H9 (cell line): ENCODE measurements around the gene TMPRSS9. TPM values are rescaled to one million over a fixed set of nuclear protein-coding genes. Genes with fewer than 3 reads are reported as not detected.

ENCODE experiments used
- DNase-seq: peaks from one replicate; pipeline ENCODE4 v3.0.0-alpha.2; 2017
- H2AFZ ChIP-seq: one replicate; pipeline ENCODE4 v1.6.1; 2013; ENCODE audit warnings: mild to moderate bottlenecking, low read length, control low read depth, moderate library complexity
- H2AK5ac ChIP-seq: 2 replicates; pipeline ENCODE4 v1.6.1; 2013; ENCODE audit warnings: low read length, control low read depth, mixed read lengths; ENCODE audit not compliant: insufficient read length
- H2BK120ac ChIP-seq: one replicate; pipeline ENCODE4 v1.6.1; 2013; ENCODE audit warnings: low read depth, mild to moderate bottlenecking, low read length, control low read depth, inconsistent platforms; ENCODE audit not compliant: poor library complexity, severe bottlenecking
- H2BK12ac ChIP-seq: 2 replicates; pipeline ENCODE4 v1.6.1; 2013; ENCODE audit warnings: low read length, control low read depth, mixed read lengths, low read depth; ENCODE audit not compliant: insufficient read length
- H2BK15ac ChIP-seq: 2 replicates; pipeline ENCODE4 v1.6.1; 2013; ENCODE audit warnings: low read depth, low read length, control low read depth
- H2BK20ac ChIP-seq: one replicate; pipeline ENCODE4 v1.6.1; 2013; ENCODE audit warnings: low read depth, mild to moderate bottlenecking, low read length, control low read depth, inconsistent platforms; ENCODE audit not compliant: poor library complexity, severe bottlenecking
- H2BK5ac ChIP-seq: 2 replicates; pipeline ENCODE4 v1.6.1; 2013; ENCODE audit warnings: low read length, control low read depth, mixed read lengths; ENCODE audit not compliant: insufficient read length
- H3K14ac ChIP-seq: 2 replicates; pipeline ENCODE4 v1.6.1; 2013; ENCODE audit warnings: low read length, control low read depth; ENCODE audit not compliant: insufficient read depth
- H3K18ac ChIP-seq: 2 replicates; pipeline ENCODE4 v1.6.1; 2013; ENCODE audit warnings: low read depth, mild to moderate bottlenecking, mixed read lengths, low read length, control low read depth; ENCODE audit not compliant: insufficient read length
- H3K23ac ChIP-seq: 2 replicates; pipeline ENCODE4 v1.6.1; 2013; ENCODE audit warnings: low read length, control low read depth, mixed read lengths, low read depth; ENCODE audit not compliant: insufficient read length
- H3K23me2 ChIP-seq: 2 replicates; pipeline ENCODE4 v1.6.1; 2013; ENCODE audit warnings: low read depth, mild to moderate bottlenecking, mixed read lengths, low read length, control low read depth; ENCODE audit not compliant: insufficient read length, poor library complexity, severe bottlenecking
- H3K27ac ChIP-seq: 2 replicates; pipeline ENCODE4 v1.5.1; 2013; ENCODE audit warnings: low read length, control low read depth, mixed read lengths, low read depth; ENCODE audit not compliant: insufficient read length
- H3K27me3 ChIP-seq: 2 replicates; pipeline ENCODE4 v1.6.1; 2013; ENCODE audit warnings: low read length, control low read depth, inconsistent platforms; ENCODE audit not compliant: insufficient read depth
- H3K4ac ChIP-seq: 2 replicates; pipeline ENCODE4 v1.6.1; 2013; ENCODE audit warnings: low read depth, mild to moderate bottlenecking, control low read depth, inconsistent platforms, low read length, moderate library complexity
- H3K4me1 ChIP-seq: 2 replicates; pipeline ENCODE4 v1.6.1; 2013; ENCODE audit warnings: low read length, control low read depth, inconsistent platforms; ENCODE audit not compliant: insufficient read depth
- H3K4me2 ChIP-seq: 2 replicates; pipeline ENCODE4 v1.6.1; 2013; ENCODE audit warnings: low read length, control low read depth, mixed read lengths; ENCODE audit not compliant: insufficient read length, insufficient read depth
- H3K56ac ChIP-seq: 2 replicates; pipeline ENCODE4 v1.6.1; 2013; ENCODE audit warnings: low read depth, mild to moderate bottlenecking, mixed read lengths, low read length, control low read depth; ENCODE audit not compliant: insufficient read length
- H3K79me1 ChIP-seq: 2 replicates; pipeline ENCODE4 v1.6.1; 2013; ENCODE audit warnings: low read depth, mild to moderate bottlenecking, moderate library complexity, low read length, control low read depth, inconsistent platforms; ENCODE audit not compliant: insufficient read depth, poor library complexity, severe bottlenecking
- H3K79me2 ChIP-seq: 2 replicates; pipeline ENCODE4 v1.6.1; 2013; ENCODE audit warnings: low read length, control low read depth, inconsistent platforms; ENCODE audit not compliant: insufficient read depth
- H3K9ac ChIP-seq: 2 replicates; pipeline ENCODE4 v1.6.1; 2013; ENCODE audit warnings: low read length, control low read depth, mixed read lengths; ENCODE audit not compliant: insufficient read length; ENCODE audit errors: extremely low read depth
- H3K9me3 ChIP-seq: one replicate; pipeline ENCODE4 v1.6.1; 2013; ENCODE audit warnings: low read depth, low read length, inconsistent platforms; ENCODE audit not compliant: control insufficient read depth
- H3T11ph ChIP-seq: one replicate; pipeline ENCODE4 v1.6.1; 2013; ENCODE audit warnings: mild to moderate bottlenecking, low read length, control low read depth, inconsistent platforms
- H4K20me1 ChIP-seq: one replicate; pipeline ENCODE4 v1.6.1; 2013; ENCODE audit not compliant: control insufficient read depth, insufficient read length, insufficient read depth
- H4K5ac ChIP-seq: 2 replicates; pipeline ENCODE4 v1.6.1; 2013; ENCODE audit warnings: low read depth, mild to moderate bottlenecking, mixed read lengths, low read length, control low read depth; ENCODE audit not compliant: insufficient read length
- H4K8ac ChIP-seq: replicated peaks from 2 replicates; pipeline ENCODE4 v1.6.1; 2013; ENCODE audit warnings: low read length, control low read depth, mixed read lengths, low read depth; ENCODE audit not compliant: insufficient read length
- H4K91ac ChIP-seq: 2 replicates; pipeline ENCODE4 v1.6.1; 2013; ENCODE audit warnings: low read depth, mild to moderate bottlenecking, moderate library complexity, mixed read lengths, low read length, control low read depth; ENCODE audit not compliant: insufficient read length
- H3K27ac Mint-ChIP-seq, 3 experiments: 2 replicates in 2 of 3; 3 replicates in 1 of 3; pipeline ENCODE4 v1.8.0; 2020 to 2021; ENCODE audit warnings: mixed read lengths in 3 of 3, mild to moderate bottlenecking in 1 of 3, moderate library complexity in 1 of 3
- H3K27me3 Mint-ChIP-seq: 2 replicates; pipeline ENCODE4 v1.8.0; 2021; ENCODE audit warnings: low read depth, mild to moderate bottlenecking, moderate library complexity, mixed read lengths
- H3K36me3 Mint-ChIP-seq, 3 experiments: 2 replicates in 2 of 3; 3 replicates in 1 of 3; pipeline ENCODE4 v1.8.0; 2020 to 2021; ENCODE audit warnings: low read depth in 3 of 3, mixed read lengths in 3 of 3; ENCODE audit not compliant: insufficient read depth in 1 of 3
- H3K4me1 Mint-ChIP-seq, 2 experiments: 2 replicates each; pipeline ENCODE4 v1.8.0; 2020; ENCODE audit warnings: mixed read lengths in 2 of 2
- H3K4me3 Mint-ChIP-seq, 2 experiments: 2 replicates in 1 of 2; 3 replicates in 1 of 2; pipeline ENCODE4 v1.8.0; 2020 to 2021; ENCODE audit warnings: mild to moderate bottlenecking in 2 of 2, mixed read lengths in 2 of 2, moderate library complexity in 1 of 2
- H3K9me3 Mint-ChIP-seq, 2 experiments: 2 replicates in 1 of 2; 3 replicates in 1 of 2; pipeline ENCODE4 v1.8.0; 2020; ENCODE audit warnings: mild to moderate bottlenecking in 2 of 2, mixed read lengths in 2 of 2, moderate library complexity in 1 of 2
- CTCF ChIP-seq: fragments of 200-600 bp; sonication (generic); conservative IDR thresholded peaks from 3 replicates; pipeline ENCODE4 v1.8.0; 2021; ENCODE audit warnings: antibody characterized with exemption, mild to moderate bottlenecking
- WGBS: extraction: QIAGEN DNeasy Blood & Tissue Kit; methylation state at CpG from one replicate; pipeline ENCODE4 v1.1.7; 2013; ENCODE audit warnings: missing lambda C conversion rate, low lambda C conversion rate, mixed read lengths; ENCODE audit not compliant: insufficient read length; ENCODE audit errors: extremely low coverage; 5-methylcytosine and 5-hydroxymethylcytosine counted together
- total RNA-seq: library from RNA; stranded (reverse); gene quantifications from 2 replicates; pipeline ENCODE4 v1.2.1, GENCODE V29; 2021

Gene TMPRSS9
- total RNA-seq, 1 experiment from 2014 or later, result 0.24 TPM

- no peaks in the 10 kb centered on the region for H3K4me1 ChIP-seq
- no peak for TF ChIP-seq CTCF
These were observed 15.0 kb upstream of the TMPRSS9 start for GRCh38 chr19:2345076-2345475.

More at GRCh38 chr19:2345076-2345475, 15.0 kb upstream of the TMPRSS9 start:
- no peak overlapping the region for H2BK20ac ChIP-seq
- no peak overlapping the region for H3K4me2 ChIP-seq
- H4K5ac ChIP-seq, result no peak overlapping the region
- H3K27me3 ChIP-seq, result no peaks in the 10 kb centered on the region
- peaks cover 3 to 5% of the 10 kb centered on the region in 2 experiments for H3K4me1 Mint-ChIP-seq
- H3T11ph ChIP-seq, result no peak overlapping the region
- no peak overlapping the region for H3K14ac ChIP-seq
- no peak overlapping the region for H3K27ac ChIP-seq
- H3K79me2 ChIP-seq, result no peaks in the 10 kb centered on the region
- H3K36me3 Mint-ChIP-seq, result peaks cover 0 to 14% (median 11%) of the 10 kb centered on the region in 3 experiments; a peak in 4 of 7 replicates
- no peak overlapping the region for H4K91ac ChIP-seq
- H3K9ac ChIP-seq, result no peak overlapping the region
- no peaks in the 10 kb centered on the region for H3K23me2 ChIP-seq
- no peak overlapping the region for H3K56ac ChIP-seq
- no peaks in the 10 kb centered on the region for H3K9me3 ChIP-seq
- no peak overlapping the region for H3K4me3 Mint-ChIP-seq
- no peaks in the 10 kb centered on the region for H3K9me3 Mint-ChIP-seq
- no peak overlapping the region for H3K4ac ChIP-seq
- H2BK5ac ChIP-seq, result no peak overlapping the region
- H2AFZ ChIP-seq, result no peak overlapping the region
- DNase-seq, result no peak
- no peak overlapping the region for H2BK120ac ChIP-seq
- no peak overlapping the region for H4K8ac ChIP-seq
- no peaks in the 10 kb centered on the region for H3K27me3 Mint-ChIP-seq
- no peak overlapping the region for H3K27ac Mint-ChIP-seq
- no peak overlapping the region for H2AK5ac ChIP-seq
- H4K20me1 ChIP-seq, result no peaks in the 10 kb centered on the region
- WGBS, result no CpG with 5 or more reads among the region's 17 CpGs
- no peaks in the 10 kb centered on the region for H3K79me1 ChIP-seq
- no peak overlapping the region for H2BK15ac ChIP-seq
- no peak overlapping the region for H3K23ac ChIP-seq
- no peak overlapping the region for H3K18ac ChIP-seq
- no peak overlapping the region for H2BK12ac ChIP-seq
